ENCODE results near the gene EZR. TPM values are rescaled to one million over a fixed set of nuclear protein-coding genes. Genes with fewer than 3 reads are reported as not detected.
"Not testable (repeated sequence)": the region's sequence is repeated elsewhere in the genome, so short reads cannot be mapped to it uniquely, and the experiment has no call there.

EZR gene
- polyA plus RNA-seq, 3 donors: 68.1 to 95.8 (median 86.3) TPM

DNA sequence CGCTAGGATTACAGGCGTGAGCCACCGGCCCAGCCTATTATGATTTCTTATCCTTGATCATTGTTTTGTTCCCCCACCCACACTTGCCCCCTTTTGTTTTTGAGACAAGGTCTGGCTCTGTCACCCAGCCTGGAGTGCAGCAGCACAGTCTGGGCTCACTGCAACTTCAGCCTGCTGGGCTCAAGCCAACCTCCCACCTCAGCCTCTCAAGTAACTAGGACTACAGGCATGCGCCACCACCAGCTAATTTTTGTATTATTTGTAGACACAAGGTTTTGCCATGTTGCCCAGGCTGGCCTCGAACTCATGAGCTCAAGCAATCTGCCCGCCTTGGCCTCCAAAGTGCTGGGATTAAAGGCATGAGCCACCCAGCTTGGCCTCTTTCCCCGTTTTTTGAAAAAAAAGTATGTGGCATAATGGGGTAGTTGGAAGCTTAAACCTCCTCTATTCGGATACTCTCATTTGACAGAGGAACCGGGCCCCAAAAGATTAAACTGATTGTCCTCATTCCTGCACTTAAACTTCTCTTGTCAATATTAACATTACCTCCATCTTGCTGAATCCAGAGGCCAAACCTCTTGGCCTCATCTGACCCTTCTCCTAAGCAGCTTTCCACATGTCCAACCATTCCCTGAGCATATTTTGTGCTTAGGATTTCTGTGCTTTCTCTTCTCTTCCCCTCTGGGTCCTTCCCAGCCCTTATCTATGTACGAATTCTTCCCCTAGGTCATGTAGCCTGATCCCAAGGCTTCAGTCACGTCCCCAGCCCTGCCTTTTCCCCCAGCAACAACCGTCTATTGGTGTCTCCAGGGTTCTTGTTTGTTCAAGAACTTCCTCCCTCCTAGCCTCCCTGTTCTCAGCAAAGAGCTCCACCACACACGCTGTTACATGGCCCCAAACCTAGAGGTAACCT, 6.1 kb upstream of the EZR start:
- WGBS (ENCODE audit: insufficient coverage): 91% methylated on average over 11 of the region's 13 CpGs
- peaks cover 7% of the 10 kb centered on the region for H3K4me1 Mint-ChIP-seq

DNA sequence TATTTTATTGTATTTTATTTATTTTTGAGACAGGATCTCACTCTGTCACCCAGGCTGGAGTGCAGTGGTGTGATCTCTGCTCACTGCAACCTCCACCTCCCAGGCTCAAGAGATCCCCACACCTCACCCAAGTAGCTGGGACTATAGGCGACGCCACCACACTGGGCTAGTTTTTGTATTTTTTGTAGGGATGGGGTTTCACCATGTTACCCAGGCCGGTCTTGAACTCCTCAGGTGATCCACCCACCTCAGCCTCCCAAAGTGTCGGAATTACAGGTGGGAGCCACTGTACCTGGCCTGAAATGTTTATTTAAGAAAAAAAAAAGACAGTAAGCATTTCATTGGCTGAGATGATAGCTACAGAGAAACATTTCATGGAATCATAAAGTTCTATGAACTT, 4.4 kb upstream of the EZR start:
- H3K4me1 Mint-ChIP-seq: peaks cover 13% of the 10 kb centered on the region
- H3K27ac ChIP-seq (ENCODE audit: low read depth in 1 of 2, low read length in 2 of 2); H3K36me3 Mint-ChIP-seq; H3K9me3 ChIP-seq (replicated peaks in 1 of 2; ENCODE audit: control insufficient read depth in 1 of 2, insufficient read depth in 1 of 2, low read length in 2 of 2); H3K27me3 ChIP-seq (ENCODE audit: control insufficient read depth in 2 of 2, insufficient read depth in 2 of 2, low read length in 2 of 2); H3K9ac ChIP-seq (ENCODE audit: insufficient read depth, low read length, poor library complexity, severe bottlenecking); H3K36me3 ChIP-seq (replicated peaks in 1 of 2; ENCODE audit: control insufficient read depth in 1 of 2, insufficient read depth in 2 of 2, low read length in 2 of 2); H3K27ac Mint-ChIP-seq; intact Hi-C loops (cut with micrococcal nuclease); H3K4me2 ChIP-seq (replicated peaks; ENCODE audit: extremely low read depth, low read length, poor library complexity, severe bottlenecking); H3K4me3 ChIP-seq (replicated peaks in 1 of 3; ENCODE audit: low read depth in 2 of 3, low read length in 3 of 3); H3K4me3 Mint-ChIP-seq; H3K27me3 Mint-ChIP-seq (ENCODE audit: low read depth in 3 of 3); H4K20me1 ChIP-seq (ENCODE audit: insufficient read depth, low read length); H3K79me2 ChIP-seq (ENCODE audit: insufficient read depth, low read length); H2AFZ ChIP-seq (ENCODE audit: insufficient read depth, low read depth, low read length, poor library complexity, severe bottlenecking); DNase-seq; H3K9me3 Mint-ChIP-seq: not testable (repeated sequence)
- WGBS (ENCODE audit: insufficient coverage): no CpG with 5 or more reads among the region's 4 CpGs
- peaks cover 2 to 11% of the 10 kb centered on the region in 2 donors for H3K4me1 ChIP-seq (ENCODE audit: control insufficient read depth in 1 of 2, insufficient read depth in 2 of 2, low read length in 2 of 2)

More for the DNA sequence above, 6.1 kb upstream of the EZR start:
- Histone ChIP-seq H3K27me3 (ENCODE audit: control insufficient read depth in 2 of 2, insufficient read depth in 2 of 2, low read length in 2 of 2) (no peaks in the 10 kb centered on the region), H2AFZ (ENCODE audit: insufficient read depth, low read depth, low read length, poor library complexity, severe bottlenecking) (peak overlapping the region; percentile 44), H3K4me2 (replicated peaks; ENCODE audit: extremely low read depth, low read length, poor library complexity, severe bottlenecking) (no peak overlapping the region), H3K9me3 (replicated peaks in 1 of 2; ENCODE audit: control insufficient read depth in 1 of 2, insufficient read depth in 1 of 2, low read length in 2 of 2) (no peaks in the 10 kb centered on the region), H3K4me1 (ENCODE audit: control insufficient read depth in 1 of 2, insufficient read depth in 2 of 2, low read length in 2 of 2) (no peaks in the 10 kb centered on the region), H3K4me3 (replicated peaks in 1 of 3; ENCODE audit: low read depth in 2 of 3, low read length in 3 of 3) (no peak overlapping the region), H4K20me1 (ENCODE audit: insufficient read depth, low read length) (no peaks in the 10 kb centered on the region), H3K9ac (ENCODE audit: insufficient read depth, low read length, poor library complexity, severe bottlenecking) (no peak overlapping the region), H3K36me3 (replicated peaks in 1 of 2; ENCODE audit: control insufficient read depth in 1 of 2, insufficient read depth in 2 of 2, low read length in 2 of 2) (no peaks in the 10 kb centered on the region), H3K79me2 (ENCODE audit: insufficient read depth, low read length) (no peaks in the 10 kb centered on the region), H3K27ac (ENCODE audit: low read depth in 1 of 2, low read length in 2 of 2) (no peak overlapping the region)
- Mint-ChIP-seq H3K9me3 (peaks cover 0 to 3% (median 0%) of the 10 kb centered on the region in 7 donors), H3K27me3 (ENCODE audit: low read depth in 3 of 3) (peaks cover 3 to 9% (median 9%) of the 10 kb centered on the region in 3 donors), H3K27ac (peak overlapping the region in 2 of 7 donors; percentile 54 to 56), H3K36me3 (no peaks in the 10 kb centered on the region), H3K4me3 (no peak overlapping the region)
- DNase-seq: no peak
- no peak for TF ChIP-seq CTCF (IDR thresholded peaks at IDR 0.05)
- intact Hi-C loops (cut with micrococcal nuclease): no loop called here
